H1 (cell line): ENCODE measurements around the gene PDPK1.

Source experiments
- CHD2 ChIP-seq: IDR thresholded peaks from 2 replicates; pipeline ENCODE4 v1.6.1; 2012; ENCODE audit warnings: low read length, improper control_type of control experiment
- HDAC2 ChIP-seq, 2 experiments: fragments of 300-600 bp in 1 of 2; sonication (generic) in 1 of 2; IDR thresholded peaks; 2 replicates each; pipeline ENCODE4 v1.6.1; 2011 to 2012; ENCODE audit warnings: low read depth in 2 of 2, low read length in 2 of 2, mild to moderate bottlenecking in 2 of 2, moderate library complexity in 2 of 2, borderline replicate concordance in 1 of 2, inconsistent platforms in 1 of 2
- MAX ChIP-seq: IDR thresholded peaks from 2 replicates; pipeline ENCODE4 v1.6.1; 2012; ENCODE audit warnings: inconsistent platforms
- POLR2A ChIP-seq, 2 experiments: IDR thresholded peaks; 1 replicate in 1 of 2; 2 replicates in 1 of 2; pipeline ENCODE4 v1.6.1; 2011; ENCODE audit warnings: low read depth in 2 of 2, low read length in 2 of 2, mild to moderate bottlenecking in 2 of 2; ENCODE audit errors: control extremely low read depth in 1 of 2
- POLR2AphosphoS5 ChIP-seq: IDR thresholded peaks from 2 replicates; pipeline ENCODE4 v1.6.1; 2011; ENCODE audit warnings: low read depth, low read length
- RAD21 ChIP-seq, 2 experiments: IDR thresholded peaks in 1 of 2; conservative IDR thresholded peaks in 1 of 2; 2 replicates each; pipeline ENCODE4 v1.6.1; 2011; ENCODE audit warnings: low read depth in 2 of 2, low read length in 2 of 2, improper control_type of control experiment in 1 of 2, inconsistent platforms in 1 of 2, mild to moderate bottlenecking in 1 of 2, moderate library complexity in 1 of 2
- RFX5 ChIP-seq: IDR thresholded peaks from 2 replicates; pipeline ENCODE4 v1.6.1; 2011; ENCODE audit warnings: low read depth, low read length, improper control_type of control experiment, borderline replicate concordance
- SIRT6 ChIP-seq: IDR thresholded peaks from one replicate; pipeline ENCODE4 v1.7.1; 2012; ENCODE audit warnings: low read length, inconsistent platforms
- TAF7 ChIP-seq: optimal IDR thresholded peaks from 2 replicates; pipeline ENCODE3; 2011; ENCODE audit warnings: low read depth, mild to moderate bottlenecking, inconsistent platforms, low read length, moderate library complexity, borderline replicate concordance
- ZNF274 ChIP-seq: IDR thresholded peaks from 2 replicates; pipeline ENCODE4 v1.7.0; 2012; ENCODE audit warnings: low read length, borderline replicate concordance; ENCODE audit errors: extremely low read depth
- TF ChIP-seq, protein P1 (sequence below), 3 experiments: IDR thresholded peaks; 1 replicate in 2 of 3; 2 replicates in 1 of 3; pipeline versions ENCODE4 v1.5.1 to v1.6.1; 2011; ENCODE audit warnings: low read length in 3 of 3, mild to moderate bottlenecking in 3 of 3, inconsistent platforms in 2 of 3, low read depth in 1 of 3, moderate library complexity in 1 of 3; ENCODE audit not compliant: insufficient read depth in 1 of 3; ENCODE audit errors: control extremely low read depth in 1 of 3

GRCh38 chr16:2494616-2495015 is 43.2 kb upstream of the PDPK1 start:
- TF ChIP-seq MAX (no peak), SIRT6 (no peak), CHD2 (no peak), RFX5 (no peak), TAF7 (no peak), HDAC2 (IDR thresholded peaks at IDR 0.05; ENCODE audit: borderline replicate concordance in 1 of 2, low read depth in 2 of 2, low read length in 2 of 2) (no peak), ZNF274 (no peak), RAD21 (IDR thresholded peaks at IDR 0.05 in 1 of 2, conservative IDR thresholded peaks at IDR 0.05 in 1 of 2; ENCODE audit: low read depth in 2 of 2, low read length in 2 of 2) (no peak), POLR2A (IDR thresholded peaks at IDR 0.05; ENCODE audit: control extremely low read depth in 1 of 2, low read depth in 2 of 2, low read length in 2 of 2) (no peak), POLR2AphosphoS5 (no peak)
- TF ChIP-seq, protein P1, sequence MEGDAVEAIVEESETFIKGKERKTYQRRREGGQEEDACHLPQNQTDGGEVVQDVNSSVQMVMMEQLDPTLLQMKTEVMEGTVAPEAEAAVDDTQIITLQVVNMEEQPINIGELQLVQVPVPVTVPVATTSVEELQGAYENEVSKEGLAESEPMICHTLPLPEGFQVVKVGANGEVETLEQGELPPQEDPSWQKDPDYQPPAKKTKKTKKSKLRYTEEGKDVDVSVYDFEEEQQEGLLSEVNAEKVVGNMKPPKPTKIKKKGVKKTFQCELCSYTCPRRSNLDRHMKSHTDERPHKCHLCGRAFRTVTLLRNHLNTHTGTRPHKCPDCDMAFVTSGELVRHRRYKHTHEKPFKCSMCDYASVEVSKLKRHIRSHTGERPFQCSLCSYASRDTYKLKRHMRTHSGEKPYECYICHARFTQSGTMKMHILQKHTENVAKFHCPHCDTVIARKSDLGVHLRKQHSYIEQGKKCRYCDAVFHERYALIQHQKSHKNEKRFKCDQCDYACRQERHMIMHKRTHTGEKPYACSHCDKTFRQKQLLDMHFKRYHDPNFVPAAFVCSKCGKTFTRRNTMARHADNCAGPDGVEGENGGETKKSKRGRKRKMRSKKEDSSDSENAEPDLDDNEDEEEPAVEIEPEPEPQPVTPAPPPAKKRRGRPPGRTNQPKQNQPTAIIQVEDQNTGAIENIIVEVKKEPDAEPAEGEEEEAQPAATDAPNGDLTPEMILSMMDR (IDR thresholded peaks at IDR 0.05; ENCODE audit: control extremely low read depth in 1 of 3, insufficient read depth in 1 of 3, low read depth in 1 of 3, low read length in 3 of 3), result no peak
